HG03039 (cell line): ENCODE measurements around the gene DTX1.

ENCODE experiments used
- ATAC-seq: cut with Tn5 transposase; IDR thresholded peaks from one replicate; pipeline ENCODE4 v1.9.1; 2021; ENCODE audit warnings: mild to moderate bottlenecking, moderate library complexity; ENCODE audit not compliant: unreplicated experiment

DTX1 gene

GRCh38 chr12:113054948-113055486, 1.5 kb upstream of the DTX1 start:
- ATAC-seq = no peak

GRCh38 chr12:113055594-113056380, 743 bp upstream of the DTX1 start:
- no peak for ATAC-seq

- ATAC-seq = no peak
Observed at GRCh38 chr12:113056381-113056630, 224 bp upstream of the DTX1 start.

GRCh38 chr12:113057565-113058485, 1.3 kb downstream of the DTX1 start:
- no peak for ATAC-seq

GRCh38 chr12:113058553-113058952, 2.0 kb downstream of the DTX1 start:
- no peak for ATAC-seq

GRCh38 chr12:113059071-113059595, 2.6 kb downstream of the DTX1 start:
- ATAC-seq = no peak

GRCh38 chr12:113060336-113060960, 3.9 kb downstream of the DTX1 start:
- ATAC-seq = no peak

- ATAC-seq = no peak
Observed at GRCh38 chr12:113061061-113061694, 4.6 kb downstream of the DTX1 start.

GRCh38 chr12:113062502-113063395, 6.2 kb downstream of the DTX1 start:
- no peak for ATAC-seq

- ATAC-seq = no peak
Observed at GRCh38 chr12:113063396-113064350, 7.1 kb downstream of the DTX1 start.

GRCh38 chr12:113064395-113065125, 8.0 kb downstream of the DTX1 start:
- ATAC-seq = no peak

- no peak for ATAC-seq
Observed at GRCh38 chr12:113065126-113066007, 8.8 kb downstream of the DTX1 start.

GRCh38 chr12:113066813-113067400, 10.4 kb downstream of the DTX1 start:
- no peak for ATAC-seq

- ATAC-seq = no peak
Observed at GRCh38 chr12:113067987-113068935, 11.7 kb downstream of the DTX1 start.

- ATAC-seq = no peak
Observed at GRCh38 chr12:113069149-113069548, 12.6 kb downstream of the DTX1 start.

GRCh38 chr12:113069751-113070116, 13.2 kb downstream of the DTX1 start:
- ATAC-seq = no peak
